Hepatocyte (in vitro differentiated cells): ENCODE results near the gene SND1. TPM values are rescaled to one million over a fixed set of nuclear protein-coding genes. Genes with fewer than 3 reads are reported as not detected.

Source experiments
- DNase-seq: peaks from one replicate; pipeline ENCODE4 v3.0.0-alpha.2; 2016; ENCODE audit warnings: low spot score
- H2AFZ ChIP-seq: fragments of 200-600 bp; sonication (generic); 2 replicates; pipeline ENCODE4 v1.6.0; 2016; ENCODE audit warnings: antibody characterized with exemption, mild to moderate bottlenecking
- H3K27ac ChIP-seq: fragments of 200-600 bp; sonication (generic); 2 replicates; pipeline ENCODE4 v1.5.1; 2016; ENCODE audit warnings: mild to moderate bottlenecking
- H3K27me3 ChIP-seq: fragments of 200-600 bp; sonication (generic); 2 replicates; pipeline ENCODE4 v1.6.1; 2016
- H3K36me3 ChIP-seq: fragments of 200-600 bp; sonication (generic); replicated peaks from 2 replicates; pipeline ENCODE4 v1.5.1; 2016; ENCODE audit warnings: low read depth; ENCODE audit not compliant: insufficient read depth
- H3K4me1 ChIP-seq: fragments of 200-600 bp; sonication (generic); 2 replicates; pipeline ENCODE4 v1.5.1; 2016; ENCODE audit warnings: mild to moderate bottlenecking, moderate library complexity; ENCODE audit not compliant: insufficient read depth
- H3K4me2 ChIP-seq: fragments of 200-600 bp; sonication (generic); 2 replicates; pipeline ENCODE4 v1.6.0; 2016
- H3K4me3 ChIP-seq: fragments of 200-600 bp; sonication (generic); 2 replicates; pipeline ENCODE4 v1.5.1; 2016; ENCODE audit warnings: mild to moderate bottlenecking
- H3K79me2 ChIP-seq: fragments of 200-600 bp; sonication (generic); 2 replicates; pipeline ENCODE4 v1.6.0; 2017; ENCODE audit warnings: mild to moderate bottlenecking
- H3K9me2 ChIP-seq: fragments of 200-600 bp; sonication (generic); replicated peaks from 2 replicates; pipeline ENCODE4 v1.6.0; 2017; ENCODE audit warnings: mild to moderate bottlenecking; ENCODE audit not compliant: insufficient read depth
- H3K9me3 ChIP-seq: fragments of 200-600 bp; sonication (generic); 2 replicates; pipeline ENCODE4 v1.5.1; 2016; ENCODE audit warnings: low read depth, mild to moderate bottlenecking
- H4K20me1 ChIP-seq: fragments of 200-600 bp; sonication (generic); 2 replicates; pipeline ENCODE4 v1.6.0; 2016; ENCODE audit warnings: mild to moderate bottlenecking; ENCODE audit not compliant: insufficient read depth, poor library complexity, severe bottlenecking
- CTCF ChIP-seq: fragments of 200-600 bp; sonication (generic); IDR thresholded peaks from 2 replicates; pipeline ENCODE4 v1.5.1; 2016; ENCODE audit warnings: antibody characterized with exemption, mild to moderate bottlenecking; ENCODE audit not compliant: poor library complexity
- EZH2 ChIP-seq: fragments of 200-600 bp; sonication (generic); IDR thresholded peaks from 2 replicates; pipeline ENCODE4 v1.6.1; 2016; ENCODE audit warnings: antibody characterized with exemption, mild to moderate bottlenecking, borderline replicate concordance
- EZH2phosphoT487 ChIP-seq: fragments of 200-600 bp; sonication (generic); IDR thresholded peaks from one replicate; pipeline ENCODE4 v1.6.1; 2018; ENCODE audit warnings: antibody characterized with exemption, mild to moderate bottlenecking, low read depth, moderate library complexity; ENCODE audit not compliant: unreplicated experiment, severe bottlenecking
- whole genome bisulfite sequencing: methylation state at CpG from one replicate; pipeline ENCODE4 v1.1.6; 2016; ENCODE audit warnings: low lambda C conversion rate; ENCODE audit errors: missing lambda C conversion rate; 5-methylcytosine and 5-hydroxymethylcytosine counted together
- polyA plus RNA-seq: library from polyadenylated mRNA; unstranded; fragments of >200 nt; fragmentation: Nextera tagmentation; extraction: Ambion mirVana; gene quantifications from 2 replicates; pipeline ENCODE4 v1.2.1, GENCODE V29; 2016
- total RNA-seq: library from RNA; depleted of rRNA; stranded (reverse); fragments of >200 nt; gene quantifications from 2 replicates; pipeline ENCODE4 v1.2.3, GENCODE V29; 2014

Gene SND1
- total and polyA plus RNA-seq, 2 experiments from 2014 or later: 141 to 200 TPM

GRCh38 chr7:127995156-127995880, 343.3 kb downstream of the SND1 start:
- H3K36me3 ChIP-seq: no peaks in the 10 kb centered on the region
- no peaks in the 10 kb centered on the region for H3K9me3 ChIP-seq
- no peak overlapping the region for H2AFZ ChIP-seq
- no peak overlapping the region for H3K4me2 ChIP-seq
- no peaks in the 10 kb centered on the region for H3K27me3 ChIP-seq
- no peak overlapping the region for H3K4me3 ChIP-seq
- no peak for TF ChIP-seq CTCF
- no peak for TF ChIP-seq EZH2
- no peak for TF ChIP-seq EZH2phosphoT487
- 44% methylated on average over 3 of the region's 3 CpGs for WGBS
- peaks cover 37% of the 10 kb centered on the region for H3K4me1 ChIP-seq
- peaks cover 6% of the 10 kb centered on the region for H4K20me1 ChIP-seq
- peaks cover 2% of the 10 kb centered on the region for H3K79me2 ChIP-seq
- no peak for DNase-seq
- no peaks in the 10 kb centered on the region for H3K9me2 ChIP-seq
- H3K27ac ChIP-seq: peak overlapping the region; percentile 46

DNA sequence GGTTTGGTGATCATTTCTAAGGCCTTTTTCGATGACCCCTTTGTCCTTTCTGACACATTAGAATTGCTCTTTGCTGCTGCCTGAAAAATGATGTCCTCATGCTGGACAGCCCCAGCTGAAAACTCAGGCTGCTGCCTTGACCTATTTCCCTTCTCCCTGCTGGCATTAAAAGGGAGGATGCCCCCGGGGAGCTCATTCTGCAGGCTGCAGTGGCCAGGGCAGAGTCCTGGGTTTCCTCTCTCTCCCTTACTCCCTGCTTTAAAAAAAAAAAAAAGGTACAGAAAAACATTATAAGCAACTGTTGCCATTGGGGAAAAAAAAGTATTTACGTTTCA, 343.9 kb downstream of the SND1 start:
- Histone ChIP-seq H3K9me2 (no peaks in the 10 kb centered on the region), H3K9me3 (no peaks in the 10 kb centered on the region), H2AFZ (no peak overlapping the region), H3K4me3 (no peak overlapping the region), H3K4me2 (peak overlapping the region; percentile 24), H3K4me1 (peaks cover 41% of the 10 kb centered on the region), H3K27me3 (no peaks in the 10 kb centered on the region), H4K20me1 (peaks cover 6% of the 10 kb centered on the region), H3K79me2 (peaks cover 2% of the 10 kb centered on the region), H3K36me3 (no peaks in the 10 kb centered on the region), H3K27ac (peak overlapping the region; percentile 46)
- TF ChIP-seq EZH2: no peak
- no peak for TF ChIP-seq CTCF
- TF ChIP-seq EZH2phosphoT487: no peak
- no peak for DNase-seq
- WGBS: 55% methylated on average over 3 of the region's 3 CpGs

- Histone ChIP-seq H3K27me3 (no peaks in the 10 kb centered on the region), H3K4me2 (peak overlapping the region; percentile 24), H4K20me1 (peaks cover 6% of the 10 kb centered on the region), H3K79me2 (peaks cover 2% of the 10 kb centered on the region), H2AFZ (no peak overlapping the region), H3K9me3 (no peaks in the 10 kb centered on the region), H3K4me3 (no peak overlapping the region), H3K4me1 (peaks cover 41% of the 10 kb centered on the region), H3K27ac (peak overlapping the region; percentile 46), H3K36me3 (no peaks in the 10 kb centered on the region), H3K9me2 (no peaks in the 10 kb centered on the region)
- no peak for DNase-seq
- TF ChIP-seq EZH2 (no peak), EZH2phosphoT487 (no peak), CTCF (no peak)
- WGBS: 84% methylated on average over 11 of the region's 11 CpGs
Measured at GRCh38 chr7:127996253-127997071, 344.5 kb downstream of the SND1 start.
